Caco-2 (cell line): ENCODE data around the gene EIF4E3. TPM values are rescaled to one million over a fixed set of nuclear protein-coding genes. Genes with fewer than 3 reads are reported as not detected.

Experiments
- BruUV-seq: library from RNA; stranded (reverse); fragments of 400-500 nt; replicated peaks from 2 replicates; lab custom pipeline; 2021; lab: Mats Ljungman, UMichigan
- CTCF ChIA-PET: fragments of 300-600 bp; sonication (Branson Sonifier 250); formaldehyde crosslinking; loops from one replicate; lab custom pipeline; 2022; ENCODE audit warnings: antibody characterized with exemption; lab: Charles Lee
- POLR2A ChIA-PET: fragments of 300-600 bp; sonication (Branson Sonifier 250); formaldehyde crosslinking; loops from one replicate; lab custom pipeline; 2022; ENCODE audit warnings: antibody characterized with exemption; lab: Charles Lee
- DNase-seq, 2 experiments: peaks; one replicate each; pipeline versions ENCODE4 v3.0.0 to v3.0.0-alpha.2; 2020 to 2022
- H3K27me3 ChIP-seq: replicated peaks from 2 replicates; pipeline ENCODE4 v1.6.0; 2011; ENCODE audit warnings: low read length; ENCODE audit not compliant: control insufficient read depth, insufficient read depth
- H3K36me3 ChIP-seq: 2 replicates; pipeline ENCODE4 v1.5.1; 2011; ENCODE audit warnings: low read length; ENCODE audit not compliant: control insufficient read depth, insufficient read depth
- H3K4me1 ChIP-seq: fragments of 250-450 bp; sonication (Bioruptor Pico); 2 replicates; pipeline ENCODE4 v1.5.1; 2020; ENCODE audit warnings: mild to moderate bottlenecking
- H3K4me3 ChIP-seq: 2 replicates; pipeline ENCODE4 v1.5.1; 2011; ENCODE audit warnings: low read depth, mild to moderate bottlenecking, control low read depth, low read length
- H3K9me3 ChIP-seq: fragments of 250-450 bp; sonication (Bioruptor Pico); 2 replicates; pipeline ENCODE4 v1.5.1; 2020; ENCODE audit warnings: mild to moderate bottlenecking, moderate library complexity
- H3K27ac Mint-ChIP-seq: one replicate; pipeline ENCODE4 v1.8.0; 2022; ENCODE audit warnings: mixed read lengths; ENCODE audit not compliant: unreplicated experiment
- H3K27me3 Mint-ChIP-seq: one replicate; pipeline ENCODE4 v1.8.0; 2022; ENCODE audit warnings: mixed read lengths; ENCODE audit not compliant: insufficient read depth, unreplicated experiment
- H3K36me3 Mint-ChIP-seq: one replicate; pipeline ENCODE4 v1.8.0; 2022; ENCODE audit warnings: mild to moderate bottlenecking, mixed read lengths; ENCODE audit not compliant: insufficient read depth, unreplicated experiment
- H3K4me1 Mint-ChIP-seq: one replicate; pipeline ENCODE4 v1.8.0; 2022; ENCODE audit warnings: low read depth, mixed read lengths; ENCODE audit not compliant: unreplicated experiment
- H3K4me3 Mint-ChIP-seq: one replicate; pipeline ENCODE4 v1.8.0; 2022; ENCODE audit warnings: mild to moderate bottlenecking, moderate library complexity, mixed read lengths; ENCODE audit not compliant: unreplicated experiment
- H3K9me3 Mint-ChIP-seq: one replicate; pipeline ENCODE4 v1.8.0; 2022; ENCODE audit warnings: mixed read lengths; ENCODE audit not compliant: unreplicated experiment
- CTCF ChIP-seq, 2 experiments: fragments of 200-600 bp in 1 of 2; IDR thresholded peaks; 1 replicate in 1 of 2; 2 replicates in 1 of 2; pipeline versions ENCODE4 v1.5.1 to v1.8.0; 2011 to 2022; ENCODE audit warnings: antibody characterized with exemption in 1 of 2, control low read depth in 1 of 2, inconsistent platforms in 1 of 2, low read depth in 1 of 2, low read length in 1 of 2, mild to moderate bottlenecking in 1 of 2, moderate library complexity in 1 of 2; ENCODE audit not compliant: insufficient read depth in 1 of 2, severe bottlenecking in 1 of 2, unreplicated experiment in 1 of 2
- intact Hi-C: fragments of 100-400 bp; cut with micrococcal nuclease; formaldehyde crosslinking; loops from one replicate; pipeline ENCODE4 v1.10.0; 2022; ENCODE audit not compliant: unreplicated experiment
- total RNA-seq: library from RNA; stranded (reverse); gene quantifications from 2 replicates; pipeline ENCODE4 v1.2.3, GENCODE V29; 2022

Gene EIF4E3
- total RNA-seq, 1 experiment from 2014 or later = 1.7 TPM

- Histone ChIP-seq H3K4me1 (no peaks in the 10 kb centered on the region), H3K4me3 (no peak overlapping the region), H3K9me3 (peaks cover 30% of the 10 kb centered on the region), H3K27me3 (no peaks in the 10 kb centered on the region), H3K36me3 (no peaks in the 10 kb centered on the region)
- ChIA-PET CTCF (interaction anchor here (0.7 kb wide), 1 partner anchor 15 kb away, joined by 3 read pairs; no protein-coding TSS in a partner anchor), POLR2A (no interaction called here)
- DNase-seq = no peak
- H3K9me3 Mint-ChIP-seq = peaks cover 38% of the 10 kb centered on the region
- no peaks in the 10 kb centered on the region for H3K36me3 Mint-ChIP-seq
- peaks cover 12% of the 10 kb centered on the region for H3K27me3 Mint-ChIP-seq
- intact Hi-C loops = no loop called here
- no TSS peak for BruUV-seq
- no peak overlapping the region for H3K4me3 Mint-ChIP-seq
- no peaks in the 10 kb centered on the region for H3K4me1 Mint-ChIP-seq
- no peak overlapping the region for H3K27ac Mint-ChIP-seq
- no peak for TF ChIP-seq CTCF (IDR thresholded peaks at IDR 0.05; ENCODE audit: insufficient read depth in 1 of 2, low read depth in 1 of 2, low read length in 1 of 2, severe bottlenecking in 1 of 2, unreplicated experiment in 1 of 2)
Observed at GRCh38 chr3:71742621-71743020, 17.4 kb upstream of the EIF4E3 start.

- H3K27me3 ChIP-seq = no peaks in the 10 kb centered on the region
- 0 out of 2 replicates have a peak, but pooled peaks cover 2% of the 10 kb centered on the region for H3K4me1 ChIP-seq
- no peak for TF ChIP-seq CTCF (IDR thresholded peaks at IDR 0.05; ENCODE audit: insufficient read depth in 1 of 2, low read depth in 1 of 2, low read length in 1 of 2, severe bottlenecking in 1 of 2, unreplicated experiment in 1 of 2)
- no peaks in the 10 kb centered on the region for H3K9me3 Mint-ChIP-seq
- intact Hi-C loops = no loop called here
- no peak overlapping the region for H3K4me3 ChIP-seq
- no TSS peak for BruUV-seq
- no peaks in the 10 kb centered on the region for H3K36me3 Mint-ChIP-seq
- DNase-seq = no peak
- H3K27me3 Mint-ChIP-seq = peaks cover 20% of the 10 kb centered on the region
- no peaks in the 10 kb centered on the region; the same call in 1 of the 2 replicates for H3K9me3 ChIP-seq
- no peak overlapping the region for H3K4me3 Mint-ChIP-seq
- CTCF ChIA-PET = no interaction called here
- no peaks in the 10 kb centered on the region for H3K36me3 ChIP-seq
- POLR2A ChIA-PET = no interaction called here
- no peaks in the 10 kb centered on the region for H3K4me1 Mint-ChIP-seq
- H3K27ac Mint-ChIP-seq = no peak overlapping the region
Observed at GRCh38 chr3:71734881-71735280, 9.7 kb upstream of the EIF4E3 start.

GRCh38 chr3:71733319-71733718, 8.1 kb upstream of the EIF4E3 start:
- no peaks in the 10 kb centered on the region for H3K4me1 Mint-ChIP-seq
- no TSS peak for BruUV-seq
- intact Hi-C loops = no loop called here
- peaks cover 13% of the 10 kb centered on the region for H3K27me3 Mint-ChIP-seq
- H3K36me3 ChIP-seq = no peaks in the 10 kb centered on the region
- no peak overlapping the region for H3K27ac Mint-ChIP-seq
- H3K36me3 Mint-ChIP-seq = no peaks in the 10 kb centered on the region
- no peak overlapping the region for H3K4me3 ChIP-seq
- DNase-seq = no peak
- POLR2A ChIA-PET = no interaction called here
- no peaks in the 10 kb centered on the region; the same call in 1 of the 2 replicates for H3K9me3 ChIP-seq
- peaks cover 1% of the 10 kb centered on the region; the same call in 1 of the 2 replicates for H3K27me3 ChIP-seq
- H3K4me1 ChIP-seq = 0 out of 2 replicates have a peak, but pooled peaks cover 6% of the 10 kb centered on the region
- H3K9me3 Mint-ChIP-seq = no peaks in the 10 kb centered on the region
- CTCF ChIA-PET = no interaction called here
- no peak for TF ChIP-seq CTCF (IDR thresholded peaks at IDR 0.05; ENCODE audit: insufficient read depth in 1 of 2, low read depth in 1 of 2, low read length in 1 of 2, severe bottlenecking in 1 of 2, unreplicated experiment in 1 of 2)
- no peak overlapping the region for H3K4me3 Mint-ChIP-seq
